H1 (cell line): ENCODE measurements around the gene FRMD7. TPM values are rescaled to one million over a fixed set of nuclear protein-coding genes. Genes with fewer than 3 reads are reported as not detected.

Experiments
- CTCF ChIA-PET: fragments of 300-600 bp; sonication (Branson Sonifier 250); formaldehyde crosslinking; loops from one replicate; lab custom pipeline; 2021; ENCODE audit not compliant: partially characterized antibody; lab: Charles Lee
- POLR2A ChIA-PET: fragments of 300-600 bp; sonication (Branson Sonifier 250); formaldehyde crosslinking; loops from one replicate; lab custom pipeline; 2021; ENCODE audit warnings: inconsistent platforms; ENCODE audit not compliant: partially characterized antibody; lab: Charles Lee
- DNase-seq, 2 experiments: peaks; one replicate each; pipeline versions ENCODE4 v3.0.0 to v3.0.0-alpha.2; 2010 to 2022; ENCODE audit warnings: low spot score in 2 of 2, low read depth in 1 of 2, mixed read lengths in 1 of 2
- FAIRE-seq: peaks from 2 replicates; lab custom pipeline; 2011; peaks lifted over from hg19 to GRCh38; lab: Jason Lieb, UNC
- H2AFZ ChIP-seq: 2 replicates; pipeline ENCODE4 v1.8.1; 2012; ENCODE audit warnings: low read length, inconsistent platforms
- H2AK5ac ChIP-seq: 2 replicates; pipeline ENCODE4 v1.6.1; 2013; ENCODE audit warnings: low read depth, low read length
- H2BK120ac ChIP-seq: replicated peaks from 2 replicates; pipeline ENCODE3; 2013; ENCODE audit warnings: low read depth, low read length, inconsistent platforms
- H2BK12ac ChIP-seq: 2 replicates; pipeline ENCODE4 v1.6.1; 2013; ENCODE audit warnings: low read depth, low read length
- H2BK15ac ChIP-seq: 2 replicates; pipeline ENCODE4 v1.6.1; 2013; ENCODE audit warnings: low read length
- H2BK20ac ChIP-seq: 2 replicates; pipeline ENCODE4 v1.6.1; 2013; ENCODE audit warnings: low read length
- H2BK5ac ChIP-seq: 2 replicates; pipeline ENCODE4 v1.6.1; 2013; ENCODE audit warnings: low read depth, low read length
- H3K14ac ChIP-seq: 2 replicates; pipeline ENCODE4 v1.6.1; 2013; ENCODE audit warnings: inconsistent platforms; ENCODE audit not compliant: insufficient read length
- H3K18ac ChIP-seq: 2 replicates; pipeline ENCODE4 v1.6.1; 2013; ENCODE audit warnings: low read length; ENCODE audit errors: extremely low read depth
- H3K23ac ChIP-seq: 2 replicates; pipeline ENCODE4 v1.6.1; 2013; ENCODE audit warnings: inconsistent platforms; ENCODE audit not compliant: insufficient read length
- H3K23me2 ChIP-seq: 2 replicates; pipeline ENCODE4 v1.6.1; 2013; ENCODE audit warnings: low read depth, low read length
- H3K27ac ChIP-seq: 2 replicates; pipeline ENCODE4 v1.6.1; 2011; ENCODE audit warnings: low read depth, low read length, inconsistent platforms
- H3K27me3 ChIP-seq, 4 experiments: replicated peaks in 1 of 4; 1 replicate in 1 of 4; 2 replicates in 3 of 4; pipeline versions ENCODE4 v1.6.1 to v1.8.1; 2011 to 2013; ENCODE audit warnings: low read length in 3 of 4, mild to moderate bottlenecking in 3 of 4, inconsistent platforms in 2 of 4, mixed read lengths in 2 of 4, moderate library complexity in 1 of 4; ENCODE audit not compliant: control insufficient read depth in 3 of 4, insufficient read depth in 3 of 4; ENCODE audit errors: extremely low read depth in 1 of 4
- H3K36me3 ChIP-seq, 4 experiments: 2 replicates each; pipeline versions ENCODE4 v1.6.1 to v1.8.1; 2011 to 2013; ENCODE audit warnings: mild to moderate bottlenecking in 4 of 4, low read length in 3 of 4, moderate library complexity in 2 of 4, control low read depth in 1 of 4, inconsistent platforms in 1 of 4; ENCODE audit not compliant: insufficient read depth in 4 of 4, control insufficient read depth in 2 of 4
- H3K4ac ChIP-seq: replicated peaks from 2 replicates; pipeline ENCODE3; 2013; ENCODE audit warnings: low read length, low read depth, mixed read lengths, inconsistent platforms; ENCODE audit not compliant: insufficient read length
- H3K4me1 ChIP-seq, 4 experiments: replicated peaks in 1 of 4; 1 replicate in 1 of 4; 2 replicates in 3 of 4; pipeline versions ENCODE4 v1.6.1 to v1.8.1; 2011 to 2013; ENCODE audit warnings: low read length in 3 of 4, inconsistent platforms in 2 of 4, mixed read lengths in 1 of 4; ENCODE audit not compliant: insufficient read depth in 4 of 4, control insufficient read depth in 3 of 4
- H3K4me2 ChIP-seq, 2 experiments: 2 replicates each; pipeline versions ENCODE4 v1.6.1 to v1.8.1; 2011 to 2013; ENCODE audit warnings: low read depth in 2 of 2, low read length in 2 of 2, control low read depth in 1 of 2, inconsistent platforms in 1 of 2, mild to moderate bottlenecking in 1 of 2; ENCODE audit not compliant: insufficient read depth in 1 of 2
- H3K4me3 ChIP-seq, 4 experiments: fragments of 200-600, 300-600 bp in 1 of 4; sonication (generic), shearing (Covaris generic), sonication (Bioruptor Twin) in 1 of 4; 2 replicates each; pipeline versions ENCODE4 v1.5.1 to v1.8.1; 2011 to 2016; ENCODE audit warnings: low read length in 4 of 4, low read depth in 3 of 4, control low read depth in 2 of 4, inconsistent platforms in 2 of 4, mild to moderate bottlenecking in 2 of 4, mixed read lengths in 1 of 4, moderate library complexity in 1 of 4; ENCODE audit not compliant: insufficient read depth in 2 of 4; ENCODE audit errors: extremely low read depth in 1 of 4
- H3K56ac ChIP-seq: replicated peaks from 2 replicates; pipeline ENCODE3; 2013; ENCODE audit warnings: low read depth, mild to moderate bottlenecking, mixed read lengths, low read length, inconsistent platforms; ENCODE audit not compliant: insufficient read length
- H3K79me1 ChIP-seq: 2 replicates; pipeline ENCODE4 v1.6.1; 2013; ENCODE audit warnings: low read depth, low read length, control low read depth
- H3K79me2 ChIP-seq, 2 experiments: 2 replicates each; pipeline versions ENCODE4 v1.6.1 to v1.8.1; 2012 to 2013; ENCODE audit warnings: low read length in 2 of 2, mild to moderate bottlenecking in 2 of 2, inconsistent platforms in 1 of 2; ENCODE audit not compliant: insufficient read depth in 2 of 2, control insufficient read depth in 1 of 2
- H3K9ac ChIP-seq, 4 experiments: replicated peaks in 1 of 4; 1 replicate in 1 of 4; 2 replicates in 3 of 4; pipeline versions ENCODE4 v1.6.1 to v1.8.1; 2011 to 2013; ENCODE audit warnings: low read depth in 3 of 4, low read length in 3 of 4, control low read depth in 2 of 4, mild to moderate bottlenecking in 2 of 4, moderate library complexity in 2 of 4, inconsistent platforms in 1 of 4; ENCODE audit errors: extremely low read depth in 1 of 4
- H3K9me3 ChIP-seq, 2 experiments: 2 replicates each; pipeline versions ENCODE4 v1.6.1 to v1.8.1; 2012 to 2013; ENCODE audit warnings: mild to moderate bottlenecking in 2 of 2, moderate library complexity in 2 of 2, control low read depth in 1 of 2, inconsistent platforms in 1 of 2, low read depth in 1 of 2, low read length in 1 of 2, mixed read lengths in 1 of 2; ENCODE audit not compliant: insufficient read depth in 2 of 2
- H4K20me1 ChIP-seq, 2 experiments: replicated peaks in 1 of 2; 2 replicates each; pipeline versions ENCODE3 to v1.8.1; 2011 to 2013; ENCODE audit warnings: inconsistent platforms in 2 of 2, low read length in 2 of 2, mild to moderate bottlenecking in 1 of 2; ENCODE audit not compliant: insufficient read depth in 2 of 2, control insufficient read depth in 1 of 2
- H4K5ac ChIP-seq: 2 replicates; pipeline ENCODE4 v1.6.1; 2013; ENCODE audit warnings: low read length, low read depth, mixed read lengths, inconsistent platforms; ENCODE audit not compliant: insufficient read length
- H4K8ac ChIP-seq: 2 replicates; pipeline ENCODE4 v1.8.0; 2013; ENCODE audit warnings: mild to moderate bottlenecking, moderate library complexity, low read length, inconsistent platforms; ENCODE audit not compliant: insufficient read depth; ENCODE audit errors: extremely low read depth
- H4K91ac ChIP-seq: replicated peaks from 2 replicates; pipeline ENCODE3; 2013; ENCODE audit warnings: low read length, mixed read lengths, inconsistent platforms; ENCODE audit not compliant: insufficient read length
- ASH2L ChIP-seq: fragments of 200-600, 300-600 bp; sonication (generic); IDR thresholded peaks from one replicate; pipeline ENCODE4 v1.7.1; 2017; ENCODE audit warnings: low read length
- CREB1 ChIP-seq: IDR thresholded peaks from 2 replicates; pipeline ENCODE4 v1.6.1; 2012; ENCODE audit warnings: inconsistent platforms
- POLR2A ChIP-seq, 2 experiments: IDR thresholded peaks; 1 replicate in 1 of 2; 2 replicates in 1 of 2; pipeline ENCODE4 v1.6.1; 2011; ENCODE audit warnings: low read depth in 2 of 2, low read length in 2 of 2, mild to moderate bottlenecking in 2 of 2; ENCODE audit errors: control extremely low read depth in 1 of 2
- YY1 ChIP-seq: IDR thresholded peaks from 2 replicates; pipeline ENCODE4 v1.6.1; 2011; ENCODE audit warnings: low read depth, mild to moderate bottlenecking, low read length
- WGBS, 2 experiments: shearing (Covaris generic) in 1 of 2; methylation state at CpG; one replicate each; pipeline versions ENCODE4 v1.1.6 to v1.1.7; 2013 to 2015; ENCODE audit warnings: low lambda C conversion rate in 2 of 2, mixed read lengths in 2 of 2, inconsistent platforms in 1 of 2, low coverage in 1 of 2, missing lambda C conversion rate in 1 of 2; ENCODE audit not compliant: insufficient replicate concordance in 2 of 2, insufficient coverage in 1 of 2, insufficient read length in 1 of 2; ENCODE audit errors: extremely low coverage in 1 of 2, missing lambda C conversion rate in 1 of 2; 5-methylcytosine and 5-hydroxymethylcytosine counted together
- polyA plus RNA-seq, 7 experiments: library from polyadenylated mRNA; depleted of rRNA in 3 of 7; stranded (reverse) in 5 of 7; unstranded in 2 of 7; fragments of >200 nt in 5 of 7; fragments of 200-250 nt in 2 of 7; gene quantifications; 1 replicate in 5 of 7; 2 replicates in 1 of 7; 4 replicates in 1 of 7; pipeline versions ENCODE4 v1.2.1 to v1.2.3, GENCODE V29; 2011 to 2013; ENCODE audit warnings: missing spikeins in 2 of 7, mixed read lengths in 2 of 7
- total RNA-seq: library from RNA; stranded (reverse); fragmentation: NEBNext Ultra II Directional; extraction: Animal tissue kit (Norgen Biotek cat#: 25700); gene quantifications from 2 replicates; pipeline ENCODE4 v1.2.1, GENCODE V29; 2021
- TF ChIP-seq, protein P1 (sequence below): IDR thresholded peaks from 2 replicates; pipeline ENCODE4 v1.6.1; 2011; ENCODE audit warnings: low read length, improper control_type of control experiment

The FRMD7 gene
- total and polyA plus RNA-seq, 2 of the 8 experiments (the other 6 are each of a cell fraction or from before 2014, with no cell fraction given) = not detected

DNA sequence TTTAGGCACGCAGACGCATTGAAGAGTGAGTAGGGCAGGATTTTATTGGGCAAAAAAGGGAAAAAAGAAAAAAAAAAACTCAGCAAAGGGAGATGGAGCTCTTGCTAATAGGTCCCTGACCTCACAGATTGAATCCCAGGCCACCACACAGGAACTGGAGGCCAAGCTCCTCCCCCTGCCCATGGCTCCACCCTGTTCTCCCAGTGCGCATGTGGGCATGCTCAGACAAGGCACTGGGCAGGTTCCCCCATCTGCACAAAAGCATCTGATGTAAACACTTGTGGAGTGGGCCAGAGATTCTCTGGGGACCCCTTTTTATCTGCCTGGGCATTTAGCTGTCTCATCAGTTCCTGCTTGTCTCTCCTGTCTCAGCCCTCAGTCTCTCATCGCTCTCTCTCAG lies 9.5 kb downstream of the FRMD7 start:
- Histone ChIP-seq H2BK5ac (no peak overlapping the region), H4K5ac (no peak overlapping the region), H2AFZ (no peak overlapping the region), H3K23me2 (no peaks in the 10 kb centered on the region), H3K4me1 (peaks cover 0 to 7% (median 0%) of the 10 kb centered on the region in 4 experiments; a peak in 1 of 7 replicates), H3K23ac (no peak overlapping the region), H3K27me3 (no peaks in the 10 kb centered on the region), H3K18ac (no peak overlapping the region), H3K56ac (no peak overlapping the region), H4K91ac (no peak overlapping the region), H3K36me3 (no peaks in the 10 kb centered on the region), H3K9me3 (no peaks in the 10 kb centered on the region), H3K79me2 (no peaks in the 10 kb centered on the region), H3K79me1 (no peaks in the 10 kb centered on the region), H3K4ac (no peak overlapping the region), H3K27ac (no peak overlapping the region), H4K20me1 (no peaks in the 10 kb centered on the region), H2BK120ac (no peak overlapping the region), H3K9ac (no peak overlapping the region), H2BK12ac (no peak overlapping the region), H4K8ac (no peak overlapping the region), H2BK15ac (no peak overlapping the region), H3K14ac (no peak overlapping the region), H2BK20ac (no peak overlapping the region), H2AK5ac (no peak overlapping the region)
- DNase-seq = peak in 1 of 2 experiments; percentile 46
- ChIA-PET CTCF (interaction anchor here (0.7 kb wide), 1 partner anchor 28 kb away, joined by 3 read pairs; no protein-coding TSS in a partner anchor), POLR2A (no interaction called here)
- no peak for FAIRE-seq
- TF ChIP-seq, protein P1, sequence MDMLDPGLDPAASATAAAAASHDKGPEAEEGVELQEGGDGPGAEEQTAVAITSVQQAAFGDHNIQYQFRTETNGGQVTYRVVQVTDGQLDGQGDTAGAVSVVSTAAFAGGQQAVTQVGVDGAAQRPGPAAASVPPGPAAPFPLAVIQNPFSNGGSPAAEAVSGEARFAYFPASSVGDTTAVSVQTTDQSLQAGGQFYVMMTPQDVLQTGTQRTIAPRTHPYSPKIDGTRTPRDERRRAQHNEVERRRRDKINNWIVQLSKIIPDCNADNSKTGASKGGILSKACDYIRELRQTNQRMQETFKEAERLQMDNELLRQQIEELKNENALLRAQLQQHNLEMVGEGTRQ = no peak
- TF ChIP-seq YY1 = no peak
- no peak for TF ChIP-seq POLR2A (IDR thresholded peaks at IDR 0.05; ENCODE audit: control extremely low read depth in 1 of 2, low read depth in 2 of 2, low read length in 2 of 2)
- no peak for TF ChIP-seq ASH2L
- no peak for TF ChIP-seq CREB1
- TF ChIP-seq, all 59 proteins: peak for 0
- 100% methylated on average over 1 of the region's 4 CpGs; no CpG with 5 or more reads in 1 of the 2 experiments for WGBS, 2 experiments
- Histone ChIP-seq H3K4me3 (no peak overlapping the region), H3K4me2 (no peak overlapping the region)
